Neutrophil (primary cell): ENCODE results near the gene LRCH2.

Source experiments
- H3K27ac ChIP-seq: fragments of 200-600 bp; sonication (generic); 2 replicates; pipeline ENCODE4 v1.5.1; 2016; ENCODE audit warnings: mild to moderate bottlenecking, moderate library complexity
- H3K27me3 ChIP-seq: fragments of 200-600 bp; sonication (generic); 2 replicates; pipeline ENCODE4 v1.6.0; 2016; ENCODE audit warnings: mild to moderate bottlenecking
- H3K36me3 ChIP-seq: fragments of 200-600 bp; sonication (generic); 2 replicates; pipeline ENCODE4 v1.5.1; 2017
- H3K4me1 ChIP-seq, 2 experiments: fragments of 200-600 bp in 1 of 2; sonication (generic) in 1 of 2; 1 replicate in 1 of 2; 2 replicates in 1 of 2; pipeline versions ENCODE4 v1.5.1 to v1.6.1; 2013 to 2016; ENCODE audit warnings: low read depth in 1 of 2, low read length in 1 of 2, mild to moderate bottlenecking in 1 of 2, moderate library complexity in 1 of 2; ENCODE audit not compliant: control insufficient read depth in 1 of 2, insufficient read depth in 1 of 2
- H3K4me3 ChIP-seq, 2 experiments: fragments of 200-600 bp in 1 of 2; sonication (generic) in 1 of 2; 1 replicate in 1 of 2; 2 replicates in 1 of 2; pipeline ENCODE4 v1.5.1; 2013 to 2016; ENCODE audit warnings: low read depth in 1 of 2, low read length in 1 of 2, mild to moderate bottlenecking in 1 of 2, moderate library complexity in 1 of 2
- H3K9me3 ChIP-seq: fragments of 200-600 bp; sonication (generic); 2 replicates; pipeline ENCODE4 v1.5.1; 2016
- TF ChIP-seq, protein P1 (sequence below): fragments of 200-600 bp; sonication (generic); IDR thresholded peaks from 2 replicates; pipeline ENCODE4 v1.5.1; 2016; ENCODE audit warnings: antibody characterized with exemption

Gene LRCH2

DNA sequence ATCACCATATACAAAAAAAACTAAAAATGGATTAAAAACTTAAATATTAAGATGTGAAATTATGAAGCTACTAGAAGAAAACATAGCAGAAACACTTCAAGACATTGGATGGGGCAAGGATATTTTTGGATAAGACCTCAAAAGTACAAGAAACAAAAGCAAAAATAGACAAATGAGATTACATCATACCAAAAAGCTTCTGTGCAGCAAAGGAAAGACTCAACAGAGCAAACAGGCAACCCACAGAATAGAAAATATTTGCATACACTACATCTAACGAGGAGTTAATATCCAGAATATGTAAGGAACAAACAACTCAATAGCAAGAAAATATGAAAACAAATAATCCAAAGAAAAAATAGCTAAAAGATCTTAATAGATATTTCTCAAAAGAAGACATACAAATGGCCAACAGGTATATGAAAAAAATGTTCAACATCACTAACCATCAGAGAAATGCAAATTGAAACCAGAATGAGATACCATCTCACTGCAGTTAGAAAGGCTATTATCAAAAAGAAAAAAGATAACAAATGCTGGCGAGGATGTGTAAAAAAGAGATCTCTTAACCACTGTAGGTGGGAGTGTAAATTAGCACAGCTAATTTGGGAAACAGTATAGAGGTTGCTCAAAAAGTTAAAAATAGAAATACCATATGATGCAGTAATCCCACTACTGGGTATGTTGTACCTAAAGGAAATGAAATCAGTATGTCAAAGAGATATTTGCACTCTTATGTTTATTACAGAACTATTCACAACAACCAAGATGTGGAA lies 17.8 kb upstream of the LRCH2 start:
- H3K9me3 ChIP-seq = no peaks in the 10 kb centered on the region
- TF ChIP-seq, protein P1, sequence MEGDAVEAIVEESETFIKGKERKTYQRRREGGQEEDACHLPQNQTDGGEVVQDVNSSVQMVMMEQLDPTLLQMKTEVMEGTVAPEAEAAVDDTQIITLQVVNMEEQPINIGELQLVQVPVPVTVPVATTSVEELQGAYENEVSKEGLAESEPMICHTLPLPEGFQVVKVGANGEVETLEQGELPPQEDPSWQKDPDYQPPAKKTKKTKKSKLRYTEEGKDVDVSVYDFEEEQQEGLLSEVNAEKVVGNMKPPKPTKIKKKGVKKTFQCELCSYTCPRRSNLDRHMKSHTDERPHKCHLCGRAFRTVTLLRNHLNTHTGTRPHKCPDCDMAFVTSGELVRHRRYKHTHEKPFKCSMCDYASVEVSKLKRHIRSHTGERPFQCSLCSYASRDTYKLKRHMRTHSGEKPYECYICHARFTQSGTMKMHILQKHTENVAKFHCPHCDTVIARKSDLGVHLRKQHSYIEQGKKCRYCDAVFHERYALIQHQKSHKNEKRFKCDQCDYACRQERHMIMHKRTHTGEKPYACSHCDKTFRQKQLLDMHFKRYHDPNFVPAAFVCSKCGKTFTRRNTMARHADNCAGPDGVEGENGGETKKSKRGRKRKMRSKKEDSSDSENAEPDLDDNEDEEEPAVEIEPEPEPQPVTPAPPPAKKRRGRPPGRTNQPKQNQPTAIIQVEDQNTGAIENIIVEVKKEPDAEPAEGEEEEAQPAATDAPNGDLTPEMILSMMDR = no peak

DNA sequence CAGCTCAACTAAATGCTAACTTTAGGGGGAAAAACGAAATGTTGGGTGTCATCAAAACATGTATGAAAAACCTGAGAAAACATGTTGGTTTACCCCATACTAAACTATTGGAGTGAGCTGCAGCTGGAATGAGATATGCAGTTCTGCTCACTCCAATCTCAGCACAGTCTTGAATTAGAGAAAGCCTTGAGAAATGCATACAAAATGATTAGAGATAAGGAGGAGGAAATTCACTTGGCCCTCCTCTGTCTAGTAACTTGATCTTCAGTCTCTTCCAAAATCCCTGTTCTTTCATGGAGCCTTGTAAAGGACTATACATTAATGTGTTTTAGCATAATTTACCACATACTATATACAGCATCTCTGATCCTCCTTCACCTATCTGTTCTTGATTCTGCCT lies 3.2 kb upstream of the LRCH2 start:
- no peak overlapping the region for H3K4me3 ChIP-seq
- no peaks in the 10 kb centered on the region for H3K9me3 ChIP-seq
- TF ChIP-seq, protein P1 = no peak
- H3K36me3 ChIP-seq = no peaks in the 10 kb centered on the region
- H3K4me1 ChIP-seq = no peaks in the 10 kb centered on the region
- no peak overlapping the region for H3K27ac ChIP-seq
- peaks cover 36% of the 10 kb centered on the region for H3K27me3 ChIP-seq

More for the DNA sequence above, 17.8 kb upstream of the LRCH2 start:
- Histone ChIP-seq H3K27me3 (no peaks in the 10 kb centered on the region), H3K4me1 (no peaks in the 10 kb centered on the region), H3K27ac (no peak overlapping the region), H3K4me3 (no peak overlapping the region), H3K36me3 (no peaks in the 10 kb centered on the region)

DNA sequence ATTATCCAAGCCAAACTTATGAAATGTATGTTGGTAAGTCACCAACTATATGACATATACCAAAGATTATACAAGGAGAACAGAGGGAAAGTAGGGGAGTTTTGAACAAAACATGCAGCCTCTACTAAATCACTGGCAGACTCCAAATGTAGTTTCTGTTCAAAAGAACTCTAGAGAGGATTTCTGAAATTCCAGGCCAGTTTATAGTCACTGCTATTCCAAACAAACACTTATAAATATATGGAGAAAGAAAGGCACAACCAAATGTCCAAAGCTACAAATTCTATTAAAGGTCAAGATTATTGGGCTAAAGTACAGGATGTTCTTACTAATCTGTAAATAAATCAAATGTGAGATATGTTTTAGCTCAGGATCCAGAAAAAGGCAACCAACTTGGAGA lies 2.7 kb upstream of the LRCH2 start:
- H3K36me3 ChIP-seq = no peaks in the 10 kb centered on the region
- H3K4me1 ChIP-seq = no peaks in the 10 kb centered on the region
- H3K27me3 ChIP-seq = peaks cover 41% of the 10 kb centered on the region
- no peak overlapping the region for H3K27ac ChIP-seq
- no peak overlapping the region for H3K4me3 ChIP-seq
- H3K9me3 ChIP-seq = no peaks in the 10 kb centered on the region
- TF ChIP-seq, protein P1 = no peak

DNA sequence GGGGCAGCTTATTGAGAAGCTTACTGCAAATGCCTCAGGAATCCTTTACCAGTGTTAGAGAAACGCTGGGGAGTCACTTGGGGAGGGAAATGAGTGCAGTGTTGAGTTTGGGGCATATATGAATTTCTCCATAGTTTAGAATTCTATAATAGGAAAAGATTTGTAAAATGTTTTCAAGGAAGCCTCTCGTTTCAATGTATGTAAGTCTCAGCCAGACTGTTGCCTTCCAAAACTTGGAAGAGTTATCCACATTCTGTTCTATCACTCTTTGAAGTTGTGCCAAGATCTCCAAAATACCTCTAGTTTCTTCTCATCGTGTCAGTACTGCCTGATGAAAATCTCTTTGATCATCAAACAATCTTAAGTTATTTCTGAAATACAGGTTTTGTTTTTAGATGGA lies 565 bp upstream of the LRCH2 start:
- peaks cover 41% of the 10 kb centered on the region for H3K27me3 ChIP-seq
- H3K27ac ChIP-seq = no peak overlapping the region
- TF ChIP-seq, protein P1 = no peak
- H3K4me1 ChIP-seq = no peaks in the 10 kb centered on the region
- no peaks in the 10 kb centered on the region for H3K36me3 ChIP-seq
- no peak overlapping the region for H3K4me3 ChIP-seq
- H3K9me3 ChIP-seq = no peaks in the 10 kb centered on the region

DNA sequence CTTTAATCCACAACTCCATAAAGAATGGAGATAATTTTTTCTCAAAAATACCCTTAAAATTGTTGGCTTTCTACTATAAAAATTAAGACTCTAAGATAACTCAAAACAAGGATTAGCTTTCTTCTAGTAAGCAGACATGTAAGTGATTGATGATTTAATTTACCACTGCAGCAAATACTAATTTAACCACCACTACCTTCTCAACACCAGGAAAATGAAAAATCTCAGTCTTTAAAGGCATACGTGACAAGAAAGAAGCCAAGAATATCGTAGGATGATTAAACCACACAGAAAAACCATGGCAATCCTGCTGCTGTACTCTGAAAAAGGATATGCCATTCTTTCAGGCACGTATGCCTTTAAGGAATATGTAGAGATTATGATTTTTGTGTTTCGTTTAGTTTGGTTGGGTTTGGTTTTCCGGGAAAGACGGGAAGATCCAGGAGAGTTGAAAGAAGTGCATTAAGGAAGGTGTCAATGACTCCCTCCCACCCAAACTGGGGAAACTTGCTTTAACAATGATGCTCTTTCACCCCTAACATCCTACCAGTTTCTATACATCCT lies 881 bp downstream of the LRCH2 start:
- Histone ChIP-seq H3K36me3 (no peaks in the 10 kb centered on the region), H3K4me3 (no peak overlapping the region), H3K27me3 (peaks cover 41% of the 10 kb centered on the region), H3K9me3 (no peaks in the 10 kb centered on the region), H3K27ac (no peak overlapping the region), H3K4me1 (no peaks in the 10 kb centered on the region)
- TF ChIP-seq, protein P1 = no peak
